AG08395 (cell line): ENCODE measurements around the gene ZFX.
"Not testable (repeated sequence)": the region's sequence is repeated elsewhere in the genome, so short reads cannot be mapped to it uniquely, and the experiment has no call there.

Experiments
- DNase-seq: peaks from one replicate; pipeline ENCODE4 v3.0.0; 2012; ENCODE audit warnings: mixed read lengths, low spot score

ZFX gene

GRCh38 chrX:24149351-24150050 lies at the start of gene ZFX:
Gene ZFX, plus strand, starts transcription at chrX:24149729. Its CDS starts 23,014 bp downstream, at chrX:24172743.
- DNase-seq = peak; percentile 42

GRCh38 chrX:24100713-24101112 lies 48.8 kb upstream of the ZFX start:
- DNase-seq = no peak

- DNase-seq = no peak
These were observed 39.5 kb upstream of the ZFX start for GRCh38 chrX:24110069-24110468.

GRCh38 chrX:24113181-24113580 lies 36.3 kb upstream of the ZFX start:
- DNase-seq = no peak

GRCh38 chrX:24117258-24117657 lies 32.3 kb upstream of the ZFX start:
- peak; percentile 85 for DNase-seq

GRCh38 chrX:24124244-24124799 lies 25.2 kb upstream of the ZFX start:
- no peak for DNase-seq

GRCh38 chrX:24125028-24125612 lies 24.4 kb upstream of the ZFX start:
- DNase-seq = no peak

GRCh38 chrX:24131476-24131875 lies 18.1 kb upstream of the ZFX start:
- no peak for DNase-seq

GRCh38 chrX:24133312-24133711 lies 16.2 kb upstream of the ZFX start:
- DNase-seq = no peak

GRCh38 chrX:24135768-24136167 lies 13.8 kb upstream of the ZFX start:
- DNase-seq = not testable (repeated sequence)

GRCh38 chrX:24137192-24137591 lies 12.3 kb upstream of the ZFX start:
- DNase-seq = no peak

GRCh38 chrX:24143982-24144381 lies 5.5 kb upstream of the ZFX start:
- not testable (repeated sequence) for DNase-seq

- DNase-seq = no peak
These were observed 5.0 kb upstream of the ZFX start for GRCh38 chrX:24144528-24144927.

GRCh38 chrX:24145303-24146186 lies 4.0 kb upstream of the ZFX start:
- peak; percentile 45 for DNase-seq

GRCh38 chrX:24146283-24146949 lies 3.1 kb upstream of the ZFX start:
- DNase-seq = no peak

- DNase-seq = no peak
These were observed 2.4 kb upstream of the ZFX start for GRCh38 chrX:24147165-24147564.

- no peak for DNase-seq
These were observed 1.4 kb upstream of the ZFX start for GRCh38 chrX:24148121-24148520.

- peak; percentile 57 for DNase-seq
These were observed 786 bp upstream of the ZFX start for GRCh38 chrX:24148535-24149350.

- peak; percentile 95 for DNase-seq
These were observed 692 bp downstream of the ZFX start for GRCh38 chrX:24150051-24150790.

GRCh38 chrX:24150898-24151297 lies 1.4 kb downstream of the ZFX start:
- DNase-seq = no peak
